RWPE2 (cell line): ENCODE measurements around the gene SPAG6.

Source experiments
- ATAC-seq: fragments of 200-7000 bp; cut with Tn5 transposase; 3 replicates; pipeline ENCODE4 v1.9.1; 2021; ENCODE audit warnings: low read depth
- DNase-seq: peaks from one replicate; pipeline ENCODE4 v3.0.0-alpha.2; 2020; ENCODE audit warnings: low spot score
- H3K27ac ChIP-seq: fragments of 450-650 bp; 2 replicates; pipeline ENCODE4 v1.5.1; 2017; ENCODE audit warnings: mild to moderate bottlenecking; ENCODE audit not compliant: poor library complexity, severe bottlenecking
- H3K27me3 ChIP-seq: fragments of 250-450 bp; sonication (Bioruptor Pico); 2 replicates; pipeline ENCODE4 v1.5.1; 2021; ENCODE audit warnings: mild to moderate bottlenecking, moderate library complexity; ENCODE audit not compliant: insufficient read depth, poor library complexity, severe bottlenecking
- H3K36me3 ChIP-seq: fragments of 250-450 bp; sonication (Bioruptor Pico); 2 replicates; pipeline ENCODE4 v1.5.1; 2020; ENCODE audit warnings: low read depth, mild to moderate bottlenecking, moderate library complexity
- H3K4me1 ChIP-seq: fragments of 250-450 bp; sonication (Bioruptor Pico); 2 replicates; pipeline ENCODE4 v1.5.1; 2021; ENCODE audit warnings: mild to moderate bottlenecking, moderate library complexity; ENCODE audit not compliant: insufficient read depth, poor library complexity, severe bottlenecking
- H3K4me3 ChIP-seq: fragments of 250-450 bp; sonication (Bioruptor Pico); 2 replicates; pipeline ENCODE4 v1.5.1; 2021; ENCODE audit warnings: mild to moderate bottlenecking, moderate library complexity; ENCODE audit not compliant: severe bottlenecking
- H3K9me3 ChIP-seq: fragments of 250-450 bp; sonication (Bioruptor Pico); 2 replicates; pipeline ENCODE4 v1.5.1; 2021; ENCODE audit warnings: mild to moderate bottlenecking, moderate library complexity; ENCODE audit not compliant: severe bottlenecking
- CTCF ChIP-seq: fragments of 450-650 bp; IDR thresholded peaks from one replicate; pipeline ENCODE4 v1.5.1; 2017; ENCODE audit warnings: mild to moderate bottlenecking, moderate library complexity; ENCODE audit not compliant: poor library complexity, severe bottlenecking

The SPAG6 gene

GRCh38 chr10:22438711-22439110, 93.4 kb downstream of the SPAG6 start:
- H3K27ac ChIP-seq, result no peak overlapping the region
- no peaks in the 10 kb centered on the region for H3K36me3 ChIP-seq
- DNase-seq (no peak), ATAC-seq (no peak)
- no peak overlapping the region for H3K4me3 ChIP-seq
- no peaks in the 10 kb centered on the region for H3K9me3 ChIP-seq
- TF ChIP-seq CTCF, result no peak
- no peaks in the 10 kb centered on the region for H3K27me3 ChIP-seq
- H3K4me1 ChIP-seq, result peaks cover 21% of the 10 kb centered on the region

- Histone ChIP-seq H3K27ac (no peak overlapping the region), H3K9me3 (no peaks in the 10 kb centered on the region), H3K27me3 (no peaks in the 10 kb centered on the region), H3K4me3 (no peak overlapping the region), H3K4me1 (peaks cover 5% of the 10 kb centered on the region), H3K36me3 (no peaks in the 10 kb centered on the region)
- no peak for DNase-seq
- no peak for TF ChIP-seq CTCF
- ATAC-seq, result no peak
Observed at GRCh38 chr10:22442063-22442462, 96.8 kb downstream of the SPAG6 start.

- no peak for ATAC-seq
- no peaks in the 10 kb centered on the region for H3K27me3 ChIP-seq
- no peak for TF ChIP-seq CTCF
Observed at GRCh38 chr10:22442468-22442867, 97.2 kb downstream of the SPAG6 start.

GRCh38 chr10:22443175-22443901, 98.0 kb downstream of the SPAG6 start:
- no peak for DNase-seq
- no peak for ATAC-seq
- H3K4me3 ChIP-seq, result no peak overlapping the region
- H3K27ac ChIP-seq, result no peak overlapping the region
- no peaks in the 10 kb centered on the region for H3K9me3 ChIP-seq
- H3K4me1 ChIP-seq, result peaks cover 3% of the 10 kb centered on the region
- no peaks in the 10 kb centered on the region for H3K27me3 ChIP-seq
- no peaks in the 10 kb centered on the region for H3K36me3 ChIP-seq
- no peak for TF ChIP-seq CTCF

More at GRCh38 chr10:22442468-22442867, 97.2 kb downstream of the SPAG6 start:
- Histone ChIP-seq H3K36me3 (no peaks in the 10 kb centered on the region), H3K4me1 (peaks cover 5% of the 10 kb centered on the region), H3K4me3 (no peak overlapping the region), H3K27ac (no peak overlapping the region), H3K9me3 (no peaks in the 10 kb centered on the region)
- DNase-seq, result no peak

GRCh38 chr10:22444219-22444788, 99.0 kb downstream of the SPAG6 start:
- no peak for TF ChIP-seq CTCF

More at GRCh38 chr10:22444219-22444788, 99.0 kb downstream of the SPAG6 start:
- Histone ChIP-seq H3K27ac (no peak overlapping the region), H3K4me1 (no peaks in the 10 kb centered on the region), H3K36me3 (no peaks in the 10 kb centered on the region), H3K4me3 (no peak overlapping the region), H3K27me3 (no peaks in the 10 kb centered on the region), H3K9me3 (no peaks in the 10 kb centered on the region)
- DNase-seq, result no peak
- ATAC-seq, result 0 out of 3 replicates have a peak, but pooled peaks have one; percentile 38
